NCI-H2227 (cell line): ENCODE measurements around the gene MB.
"Not testable (repeated sequence)": the region's sequence is repeated elsewhere in the genome, so short reads cannot be mapped to it uniquely, and the experiment has no call there.

Source experiments
- DNase-seq: peaks from one replicate; lab custom pipeline; 2025; ENCODE audit not compliant: unreplicated experiment; lab: John Stamatoyannopoulos, UW

MB gene

GRCh38 chr22:35617137-35617755, at the start of gene MB:
TSS of gene MB (minus strand) at chr22:35617329. CDS start at chr22:35617257, 72 bp downstream.
- DNase-seq = no peak

DNA sequence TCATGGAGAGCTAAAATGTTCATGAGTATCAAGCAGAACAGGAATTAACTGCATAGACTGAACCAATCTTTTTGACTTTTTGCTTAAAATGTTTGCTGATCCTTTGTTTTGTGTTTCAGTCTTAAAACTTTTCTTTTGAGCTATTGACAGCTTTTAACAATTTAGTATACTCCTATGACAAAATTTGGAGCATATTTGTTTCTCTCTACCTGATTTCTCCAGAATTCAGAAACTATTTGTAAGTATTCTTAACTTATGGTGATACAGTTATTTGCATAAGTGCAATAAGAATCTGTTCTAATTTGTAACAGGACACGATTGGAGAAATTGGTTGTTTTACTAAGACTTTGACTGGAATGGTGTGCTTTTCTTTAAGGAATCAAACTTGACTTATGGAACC, 49.6 kb upstream of the MB start:
- not testable (repeated sequence) for DNase-seq

DNA sequence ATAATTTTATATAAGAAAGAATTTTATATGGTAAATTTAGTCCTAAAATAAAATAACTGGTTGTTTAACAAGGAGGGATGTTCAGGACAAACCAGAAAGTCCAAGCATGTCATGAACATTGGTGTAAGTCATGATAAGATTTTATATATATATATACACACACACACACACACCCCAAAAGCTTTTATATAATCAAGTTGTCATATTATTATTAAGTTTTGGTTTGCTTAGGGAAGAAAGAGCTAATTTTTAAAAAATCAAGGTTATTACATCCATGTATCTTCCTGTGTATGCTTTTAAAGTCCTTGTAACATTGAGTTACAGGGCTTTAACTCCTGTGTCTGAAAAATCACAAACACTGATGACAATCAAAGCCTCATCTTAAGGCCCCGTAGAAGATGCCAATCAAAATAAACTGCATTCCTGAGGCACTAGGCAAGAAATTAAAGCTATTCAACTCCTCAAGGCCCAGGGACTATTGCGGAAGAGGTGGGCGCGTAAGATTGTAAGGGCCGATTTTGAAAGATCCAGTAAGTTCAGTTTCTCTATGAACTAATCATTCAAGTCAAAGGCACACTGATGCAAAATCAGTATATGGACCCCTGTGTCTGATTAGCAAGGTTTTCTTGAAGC, 47.9 kb upstream of the MB start:
- DNase-seq = no peak

GRCh38 chr22:35663371-35663770, 46.2 kb upstream of the MB start:
- DNase-seq = no peak

DNA sequence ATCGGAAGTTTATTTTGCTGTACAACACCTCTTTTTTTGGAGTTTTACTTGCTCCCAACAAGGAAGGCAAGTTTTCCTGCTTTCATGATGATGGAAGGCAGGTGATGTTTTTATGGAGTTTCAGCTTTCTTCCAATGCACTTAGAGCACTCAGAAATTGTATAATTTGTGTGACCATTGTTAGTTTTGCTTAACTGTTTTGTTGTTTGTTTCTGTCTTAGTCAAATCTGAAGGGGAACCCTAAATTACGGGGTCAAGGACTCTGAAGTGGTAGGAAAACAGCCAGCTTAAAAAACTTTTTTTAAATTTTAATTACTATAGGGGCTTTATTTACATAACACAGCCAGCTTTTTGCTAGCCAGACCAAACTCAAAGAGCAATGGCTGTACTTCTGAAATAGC, 45.8 kb upstream of the MB start:
- no peak for DNase-seq

DNA sequence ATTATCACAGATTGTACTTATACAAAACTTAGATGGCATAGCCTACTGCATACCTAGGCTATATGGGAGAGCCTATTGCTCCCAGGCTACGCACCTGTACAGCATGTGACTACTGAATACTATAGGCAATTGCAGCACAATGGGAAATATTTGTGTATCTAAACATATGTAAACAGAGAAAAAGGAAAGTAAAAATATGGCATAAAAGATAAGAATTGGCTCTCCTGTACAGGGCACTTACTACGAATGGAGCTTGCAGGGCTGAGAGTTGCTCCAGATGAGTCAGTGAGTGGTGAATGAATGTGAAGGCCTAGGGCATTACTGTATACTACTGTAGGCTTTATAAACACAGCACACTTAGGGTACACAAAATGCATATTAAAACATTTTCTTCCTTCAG, 44.3 kb upstream of the MB start:
- no peak for DNase-seq

DNA sequence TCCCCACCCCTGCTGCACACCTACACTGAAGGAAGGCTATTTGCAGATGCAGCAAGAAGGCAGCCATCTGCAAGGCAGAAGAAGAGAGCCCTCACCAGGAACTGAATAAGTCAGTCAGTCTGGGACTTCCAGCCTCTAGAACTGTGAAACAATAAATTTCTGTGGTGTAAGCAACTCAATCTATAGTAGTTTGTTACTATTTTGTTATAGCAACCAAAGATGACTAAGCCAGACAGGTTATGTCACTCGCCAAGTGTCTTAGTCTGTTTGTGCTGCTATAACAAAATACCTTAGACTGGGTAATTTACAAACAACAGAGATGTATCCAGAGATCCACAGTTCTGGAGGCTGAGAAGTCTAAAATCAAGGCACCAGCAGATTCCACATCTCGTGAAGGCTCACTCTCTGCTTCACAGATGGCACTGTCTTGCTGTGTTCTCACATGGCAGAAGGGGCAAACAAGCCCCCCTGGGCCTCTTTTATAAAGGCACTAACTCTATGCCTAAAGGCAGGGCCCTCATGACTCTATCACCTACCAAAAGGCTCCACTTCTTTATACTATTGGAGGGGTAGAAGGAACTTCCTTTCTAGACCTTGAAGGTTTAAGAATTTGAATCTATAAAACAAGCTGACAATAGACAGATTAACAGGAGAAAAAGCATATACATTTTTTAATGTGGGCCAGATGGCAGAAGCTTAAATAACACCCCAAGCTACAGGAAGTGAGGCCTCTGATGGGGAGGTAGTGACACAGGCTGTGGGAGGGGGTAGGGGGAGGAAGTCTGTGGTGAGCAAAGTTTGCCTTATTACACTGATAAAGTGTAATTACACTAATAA, 43.4 kb upstream of the MB start:
- no peak for DNase-seq

DNA sequence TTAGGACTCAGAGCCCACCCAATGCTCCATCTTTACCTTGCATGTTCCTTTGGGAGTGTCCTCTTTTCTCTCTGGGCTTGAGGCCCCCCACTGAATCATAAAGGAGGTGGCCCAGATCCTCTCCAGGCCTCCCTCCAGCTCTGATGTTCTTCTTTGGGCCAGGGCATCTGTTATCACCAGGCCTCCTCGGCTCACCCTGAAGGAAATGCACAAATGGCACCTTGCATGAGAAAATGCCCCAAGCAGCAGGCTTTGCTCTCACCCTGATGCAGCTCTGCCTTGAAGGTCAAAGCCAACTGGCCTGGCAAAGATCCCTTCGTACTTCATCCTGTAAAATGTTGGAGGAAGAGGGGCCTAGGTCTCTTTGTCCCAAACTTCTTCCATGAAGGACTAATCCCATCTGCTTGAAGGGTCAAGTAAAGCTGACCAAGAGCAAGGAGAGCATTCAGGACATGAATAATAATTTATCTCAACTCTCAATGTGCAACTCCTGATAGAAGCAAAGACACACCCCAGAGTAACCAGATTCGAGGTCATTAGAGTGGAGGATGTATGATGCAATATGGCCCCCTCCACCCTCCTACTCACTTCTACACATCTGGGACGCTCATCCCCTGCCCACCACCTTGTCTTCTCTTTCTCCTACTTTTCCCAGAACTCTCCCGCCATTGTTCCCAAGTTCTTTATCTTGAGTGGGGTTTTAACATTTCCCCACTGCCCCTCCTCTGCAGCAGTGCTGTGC, 40.6 kb upstream of the MB start:
- no peak for DNase-seq

- DNase-seq = no peak
Measured at GRCh38 chr22:35656284-35656752, 39.2 kb upstream of the MB start.

GRCh38 chr22:35653824-35654223, 36.7 kb upstream of the MB start:
- no peak for DNase-seq

GRCh38 chr22:35651085-35651484, 34.0 kb upstream of the MB start:
- DNase-seq = no peak

- no peak for DNase-seq
Measured at GRCh38 chr22:35649636-35650250, 32.6 kb upstream of the MB start.

DNA sequence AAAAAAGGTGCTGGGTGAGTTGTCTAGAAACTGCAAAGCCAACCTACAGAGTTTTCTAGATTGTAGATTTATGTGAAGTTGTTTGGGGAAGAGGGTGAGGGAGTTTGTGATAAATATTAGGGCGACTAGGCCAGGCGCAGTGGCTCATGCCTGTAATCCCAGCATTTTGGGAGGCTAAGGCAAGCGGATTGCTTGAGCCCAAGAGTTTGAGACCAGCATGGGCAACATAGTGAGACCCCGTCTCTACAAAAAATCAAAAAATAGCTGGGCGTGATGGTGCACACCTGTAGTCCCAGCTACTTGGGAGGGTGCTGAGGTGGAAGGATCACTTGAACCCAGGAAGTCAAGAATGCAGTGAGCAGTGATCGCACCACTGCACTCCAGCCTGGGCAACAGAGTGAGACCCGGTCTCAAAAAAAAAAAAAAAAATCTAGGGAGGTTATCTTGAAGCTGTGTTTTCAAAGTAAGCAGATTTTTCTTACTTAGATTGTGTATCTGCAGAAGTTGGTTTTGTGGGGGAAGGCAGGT, 32.0 kb upstream of the MB start:
- DNase-seq = no peak

DNA sequence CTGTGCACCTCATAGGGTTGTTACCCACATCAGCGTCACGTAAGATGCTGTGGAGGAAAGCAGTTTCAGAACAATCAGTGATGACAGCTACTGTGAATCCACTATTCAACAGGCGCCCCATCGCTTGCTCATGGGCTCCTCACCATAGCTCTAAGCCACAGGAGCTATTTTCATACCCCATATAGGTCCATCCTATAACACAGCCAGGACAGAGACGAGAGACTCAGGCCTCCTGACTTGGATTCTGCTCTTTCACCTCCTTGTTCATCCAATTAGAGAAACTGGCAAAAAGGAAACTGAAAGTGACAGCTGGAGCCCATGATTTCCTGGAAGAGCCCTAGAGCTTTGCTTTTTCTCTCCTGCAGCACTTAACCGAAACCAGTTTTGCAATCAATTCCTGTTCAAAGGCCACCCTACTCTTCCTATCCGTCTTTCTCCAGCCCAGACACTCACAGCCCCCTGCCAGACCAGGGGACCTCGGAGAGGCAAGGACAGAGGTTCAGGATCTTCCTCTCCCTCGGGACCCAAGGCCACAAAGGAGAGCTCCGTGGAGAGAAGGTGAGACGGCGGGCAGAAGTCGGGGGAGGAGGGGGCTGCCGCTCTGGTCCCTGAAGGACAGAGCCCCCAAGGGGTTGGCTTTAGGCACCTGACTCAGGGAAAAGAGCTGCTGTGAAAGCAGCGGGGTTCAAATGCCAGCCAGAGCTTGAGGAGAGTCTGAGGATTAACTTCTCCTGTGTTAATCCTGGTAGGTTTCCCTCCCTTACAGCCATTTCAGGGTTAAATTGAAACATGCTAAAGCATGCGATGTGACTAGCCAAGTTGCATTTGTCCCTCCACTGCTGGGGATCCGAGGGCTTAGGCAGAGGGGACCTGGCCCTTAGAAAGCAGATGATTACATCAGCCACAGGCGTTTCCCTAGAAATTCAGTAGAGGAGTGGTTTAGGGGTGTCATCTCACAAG, 31.2 kb upstream of the MB start, which contains the start of gene APOL6:
APOL6 (plus strand) TSS at position 381 of the 960 bp plus-strand sequence. CDS start 7,980 bp downstream, outside the sequence.
- no peak for DNase-seq

DNA sequence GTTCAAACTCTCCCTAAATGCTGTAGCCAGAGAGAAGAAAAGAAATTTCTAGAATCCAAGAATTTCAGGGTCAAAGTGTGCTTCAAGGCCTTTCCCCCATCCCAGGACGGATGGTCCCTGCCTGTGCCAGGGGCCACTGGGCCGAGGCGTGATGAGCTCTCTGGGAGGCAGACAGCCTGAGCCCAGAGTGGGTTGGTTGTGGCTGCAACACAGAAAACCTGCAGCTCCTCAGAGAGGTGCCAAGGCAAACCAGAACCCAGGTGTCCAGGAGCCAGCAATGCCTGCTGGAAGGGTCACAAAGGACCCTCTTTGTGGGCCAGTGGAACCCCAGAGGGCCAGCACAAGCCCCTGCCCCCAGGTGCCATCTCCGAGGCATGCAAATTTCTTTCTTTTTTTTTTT, 28.5 kb upstream of the MB start:
- no peak for DNase-seq

- DNase-seq = no peak
Measured at GRCh38 chr22:35643991-35644390, 26.9 kb upstream of the MB start.

DNA sequence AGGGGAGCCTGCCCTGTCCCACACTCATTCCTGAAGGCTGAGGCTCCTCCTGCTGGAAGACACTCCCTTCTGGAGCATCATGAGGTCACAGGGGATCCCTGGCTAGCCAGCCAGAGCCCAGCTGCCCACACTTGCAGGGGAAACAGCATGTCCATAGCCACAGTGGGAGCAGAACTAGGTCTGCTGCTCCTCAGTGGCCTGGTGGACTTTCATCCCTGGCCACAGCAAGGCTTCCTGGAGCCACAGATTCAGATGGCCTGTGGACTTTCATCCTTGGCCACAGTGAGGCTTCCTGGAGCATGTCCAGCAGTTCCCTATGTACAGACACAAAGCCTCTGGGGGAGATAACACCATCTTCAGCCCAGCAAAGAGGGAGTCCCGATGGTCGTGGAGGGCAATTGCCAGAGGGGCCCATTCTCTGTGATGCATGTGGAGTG, 25.2 kb upstream of the MB start:
- no peak for DNase-seq

- DNase-seq = no peak
Measured at GRCh38 chr22:35641494-35642120, 24.5 kb upstream of the MB start.

DNA sequence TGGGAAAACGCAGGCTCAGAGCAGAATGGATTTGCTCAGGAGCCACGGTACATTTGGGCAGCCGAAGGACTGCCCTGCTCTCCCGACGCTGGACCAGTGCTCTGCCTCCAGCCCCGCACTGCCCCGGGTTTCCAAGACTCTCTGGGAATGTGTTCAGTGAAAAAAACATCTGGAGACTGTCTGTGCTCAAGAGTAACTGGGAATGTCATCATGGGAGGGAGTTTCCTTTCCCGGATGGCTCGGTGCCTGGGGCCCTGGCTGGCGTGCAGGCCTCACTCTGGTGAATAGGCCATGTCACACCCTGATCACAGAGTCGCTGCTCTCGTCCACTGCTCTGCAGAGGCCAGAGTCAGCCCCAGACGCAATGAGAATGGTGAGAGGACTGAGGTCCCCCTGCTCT, 21.3 kb upstream of the MB start:
- DNase-seq = no peak
